ENCODE measurements around the gene SLC1A5.
A peak's percentile ranks its signal among the peaks of the same experiment; 100 is the strongest.
"Not testable (repeated sequence)": the region's sequence is repeated elsewhere in the genome, so short reads cannot be mapped to it uniquely, and the experiment has no call there.

Gene SLC1A5

DNA sequence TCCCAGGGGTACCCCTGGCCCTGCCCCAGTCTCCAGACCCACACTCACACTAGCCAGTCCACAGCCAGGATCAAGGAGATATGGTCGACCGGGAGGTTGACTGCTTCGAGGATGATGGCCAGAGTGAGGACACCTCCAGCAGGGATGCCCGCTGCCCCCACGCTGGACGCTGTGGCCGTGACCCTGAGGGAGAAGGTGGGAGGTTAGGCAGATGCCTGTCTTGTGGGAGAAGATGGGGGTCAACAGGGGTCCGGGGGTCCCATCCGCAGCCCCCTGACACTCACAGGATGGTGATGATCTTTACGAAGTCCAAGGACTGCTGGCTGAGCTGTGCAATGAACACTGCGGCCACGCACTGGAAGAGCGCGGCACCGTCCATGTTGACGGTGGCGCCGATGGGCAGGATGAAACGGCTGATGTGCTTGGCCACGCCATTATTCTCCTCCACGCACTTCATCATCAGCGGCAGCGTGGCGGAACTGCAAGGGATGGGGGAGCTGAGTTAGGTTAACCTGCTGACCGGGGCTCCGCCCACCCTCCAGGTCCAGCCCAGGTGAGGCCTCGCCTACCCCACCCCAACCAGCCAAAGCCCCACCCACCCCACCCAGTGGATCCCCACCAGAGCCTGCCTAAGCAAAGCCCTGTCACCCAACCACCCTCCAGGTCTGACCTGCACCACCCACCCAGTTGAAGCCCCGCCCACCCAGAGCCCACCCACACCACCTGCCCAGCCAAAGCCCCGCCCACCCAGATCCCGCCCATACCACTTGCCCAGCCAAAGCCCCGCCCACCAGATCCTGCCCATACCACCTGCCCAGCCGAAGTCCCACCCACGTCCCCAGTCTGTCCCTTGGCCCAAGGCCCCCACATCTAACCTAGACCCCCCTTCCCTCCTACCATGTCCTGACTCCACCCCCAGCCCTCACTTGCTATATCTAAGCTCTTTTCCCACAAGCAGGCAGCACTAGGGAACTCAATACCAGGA lies 11.2 kb downstream of the SLC1A5 start:
- Histone ChIP-seq H3K27ac (peak overlapping the region in 1 of 21 experiments; percentile 11), H3K4me3 (no peak overlapping the region)

- Histone ChIP-seq H3K27ac (no peak overlapping the region), H3K4me3 (no peak overlapping the region)
Observed at GRCh38 chr19:46775642-46776258, 12.6 kb downstream of the SLC1A5 start.

GRCh38 chr19:46773018-46773399 lies 15.4 kb downstream of the SLC1A5 start:
- H3K27ac ChIP-seq, result no peak overlapping the region

GRCh38 chr19:46772170-46773017 lies 16.0 kb downstream of the SLC1A5 start:
- no peak overlapping the region for H3K27ac ChIP-seq
- H3K4me3 ChIP-seq, result no peak overlapping the region

More at GRCh38 chr19:46773018-46773399, 15.4 kb downstream of the SLC1A5 start:
- no peak overlapping the region for H3K4me3 ChIP-seq

GRCh38 chr19:46768746-46769145 lies 19.6 kb downstream of the SLC1A5 start:
- not testable (repeated sequence) for H3K27ac ChIP-seq

DNA sequence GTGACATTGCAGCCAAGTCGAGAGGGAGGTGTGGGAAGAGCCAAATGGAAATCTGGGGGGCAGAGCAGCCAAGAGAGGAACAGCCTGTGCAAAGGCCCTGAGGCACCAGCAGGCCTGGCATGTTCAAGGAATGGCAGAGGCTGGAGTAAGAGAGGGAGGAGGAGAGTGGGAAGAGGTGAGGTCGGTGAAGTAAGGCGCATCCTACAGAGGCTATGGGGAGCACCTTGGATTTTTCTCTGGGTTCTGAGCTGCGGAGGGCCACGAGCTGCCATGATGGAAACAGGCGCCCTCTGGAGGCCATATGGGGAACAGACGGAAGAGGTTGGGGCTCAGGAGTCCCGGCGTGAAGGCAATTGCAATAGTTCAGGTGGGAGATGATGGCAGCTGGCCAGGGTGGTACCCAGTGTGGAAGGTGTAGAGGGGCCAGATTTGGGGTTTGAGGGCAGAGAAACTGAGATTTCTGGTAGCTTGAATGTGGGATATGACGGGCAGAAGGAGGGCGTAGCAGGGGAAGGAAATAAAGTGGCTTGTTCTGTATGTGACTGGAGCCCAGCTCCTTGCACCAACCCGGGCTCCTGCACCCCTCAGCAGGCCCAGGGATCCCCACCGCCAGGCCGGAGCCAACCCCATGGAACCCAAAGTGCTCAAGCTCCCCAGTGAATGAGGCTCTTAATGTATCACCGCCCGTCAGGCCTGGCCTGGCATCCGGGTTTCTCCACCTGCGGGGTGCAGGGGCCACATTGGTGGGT lies 21.7 kb downstream of the SLC1A5 start:
- no peak overlapping the region for H3K27ac ChIP-seq
- no peak overlapping the region for H3K4me3 ChIP-seq

More at GRCh38 chr19:46768746-46769145, 19.6 kb downstream of the SLC1A5 start:
- H3K4me3 ChIP-seq, result not testable (repeated sequence)

DNA sequence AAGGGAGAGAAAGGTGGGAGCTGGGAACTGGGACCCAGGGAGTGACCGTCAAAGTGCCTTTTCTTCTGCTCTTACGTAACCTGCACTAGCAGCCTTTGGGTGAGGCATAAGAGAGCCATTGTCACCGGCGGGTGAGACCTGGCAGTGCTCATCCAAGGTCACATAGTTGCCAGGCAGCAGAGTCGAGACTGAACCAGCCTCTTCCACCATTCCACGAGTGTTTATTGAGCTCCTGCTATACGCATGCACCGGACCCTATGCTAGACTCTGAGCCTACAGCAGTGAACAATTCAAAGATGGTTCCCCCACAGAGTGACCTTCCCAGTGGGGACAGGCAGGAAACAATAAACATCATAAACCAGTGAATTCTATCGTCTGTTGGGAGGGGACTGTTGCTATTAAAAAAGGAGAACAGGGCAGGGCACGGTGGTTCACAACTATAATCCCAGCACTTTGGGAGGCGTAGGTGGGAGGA lies 23.5 kb downstream of the SLC1A5 start:
- Histone ChIP-seq H3K27ac (peak overlapping the region in 12 of 21 experiments; percentile 23 to 77 (median 50)), H3K4me3 (no peak overlapping the region)

DNA sequence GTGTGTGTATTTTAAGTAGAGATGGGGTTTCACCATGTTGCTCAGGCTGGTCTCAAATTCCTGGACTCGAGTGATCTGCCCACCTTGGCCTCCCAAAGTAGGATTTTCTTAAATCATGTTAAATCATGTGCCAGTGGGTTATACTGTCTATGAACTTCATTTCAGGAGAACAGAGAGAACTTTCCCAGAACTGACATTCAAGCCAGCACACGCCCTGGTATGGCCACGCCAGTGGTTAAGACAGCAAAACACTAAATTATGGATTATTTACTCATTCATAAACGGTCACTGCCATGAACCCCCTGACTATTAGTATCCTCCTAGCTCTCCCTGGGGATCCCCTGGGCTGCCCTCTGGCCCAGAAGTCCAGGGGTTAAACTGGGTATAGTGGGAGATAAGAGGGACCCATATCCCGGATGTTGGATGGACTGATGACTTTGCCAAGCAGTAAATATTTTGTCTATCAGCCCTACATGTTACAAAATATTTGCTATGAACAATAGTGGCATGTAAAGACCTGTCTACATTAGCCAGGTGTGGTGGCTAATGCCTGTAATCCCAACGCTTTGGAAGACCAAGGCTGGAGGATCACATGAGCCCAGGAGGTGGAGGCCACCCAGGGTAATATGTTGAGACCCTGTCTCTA lies 26.0 kb downstream of the SLC1A5 start:
- H3K4me3 ChIP-seq, result no peak overlapping the region
- H3K27ac ChIP-seq, result peak overlapping the region in 15 of 21 experiments; percentile 4 to 78 (median 54)

- Histone ChIP-seq H3K27ac (peak overlapping the region in 14 of 21 experiments; percentile 2 to 78 (median 54)), H3K4me3 (no peak overlapping the region)
Observed at GRCh38 chr19:46761418-46761831, 27.0 kb downstream of the SLC1A5 start.

DNA sequence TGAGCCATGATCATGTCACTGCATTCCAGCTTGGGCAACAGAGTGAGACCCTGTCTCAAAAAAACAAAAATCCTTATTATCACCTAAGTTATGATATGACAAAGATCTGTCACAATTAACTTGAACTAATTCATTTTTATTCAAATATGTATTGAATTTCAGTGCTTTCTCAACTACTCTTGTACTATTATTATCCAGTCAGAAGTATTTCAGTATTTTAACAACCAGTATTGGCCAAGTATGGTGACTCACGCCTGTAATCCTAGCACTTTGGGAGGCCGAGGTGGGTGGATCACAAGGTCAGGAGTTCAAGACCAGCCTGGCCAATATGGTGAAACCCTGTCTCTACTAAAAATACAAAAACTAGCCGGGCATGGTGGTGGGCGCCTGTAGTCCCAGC lies 27.5 kb downstream of the SLC1A5 start:
- H3K27ac ChIP-seq, result peak overlapping the region in 13 of 21 experiments; percentile 2 to 78 (median 54)
- H3K4me3 ChIP-seq, result not testable (repeated sequence)

GRCh38 chr19:46760363-46760762 lies 28.0 kb downstream of the SLC1A5 start:
- Histone ChIP-seq H3K4me3 (no peak overlapping the region), H3K27ac (peak overlapping the region in 13 of 21 experiments; percentile 18 to 78 (median 54))

- Histone ChIP-seq H3K4me3 (no peak overlapping the region), H3K27ac (peak overlapping the region in 14 of 21 experiments; percentile 14 to 78 (median 42))
Observed at GRCh38 chr19:46759817-46760333, 28.5 kb downstream of the SLC1A5 start.

- Histone ChIP-seq H3K4me3 (no peak overlapping the region), H3K27ac (peak overlapping the region in 10 of 21 experiments; percentile 16 to 78 (median 42))
Observed at GRCh38 chr19:46759206-46759605, 29.2 kb downstream of the SLC1A5 start.

DNA sequence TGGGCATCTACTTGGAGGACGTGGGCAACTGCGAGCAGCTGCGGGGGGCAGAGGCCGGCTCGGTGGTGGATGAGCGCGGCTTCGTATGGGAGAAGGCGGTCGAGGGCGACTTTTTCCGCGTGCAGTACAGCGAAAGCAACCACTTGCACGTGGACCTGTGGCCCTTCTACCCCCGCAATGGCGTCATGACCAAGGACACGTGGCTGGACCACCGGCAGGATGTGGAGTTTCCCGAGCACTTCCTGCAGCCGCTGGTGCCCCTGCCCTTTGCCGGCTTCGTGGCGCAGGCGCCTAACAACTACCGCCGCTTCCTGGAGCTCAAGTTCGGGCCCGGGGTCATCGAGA lies 31.9 kb downstream of the SLC1A5 start:
- Histone ChIP-seq H3K27ac (no peak overlapping the region), H3K4me3 (no peak overlapping the region)

GRCh38 chr19:46755853-46756543 lies 32.4 kb downstream of the SLC1A5 start:
- Histone ChIP-seq H3K27ac (peak overlapping the region in 1 of 21 experiments; percentile 3), H3K4me3 (no peak overlapping the region)

DNA sequence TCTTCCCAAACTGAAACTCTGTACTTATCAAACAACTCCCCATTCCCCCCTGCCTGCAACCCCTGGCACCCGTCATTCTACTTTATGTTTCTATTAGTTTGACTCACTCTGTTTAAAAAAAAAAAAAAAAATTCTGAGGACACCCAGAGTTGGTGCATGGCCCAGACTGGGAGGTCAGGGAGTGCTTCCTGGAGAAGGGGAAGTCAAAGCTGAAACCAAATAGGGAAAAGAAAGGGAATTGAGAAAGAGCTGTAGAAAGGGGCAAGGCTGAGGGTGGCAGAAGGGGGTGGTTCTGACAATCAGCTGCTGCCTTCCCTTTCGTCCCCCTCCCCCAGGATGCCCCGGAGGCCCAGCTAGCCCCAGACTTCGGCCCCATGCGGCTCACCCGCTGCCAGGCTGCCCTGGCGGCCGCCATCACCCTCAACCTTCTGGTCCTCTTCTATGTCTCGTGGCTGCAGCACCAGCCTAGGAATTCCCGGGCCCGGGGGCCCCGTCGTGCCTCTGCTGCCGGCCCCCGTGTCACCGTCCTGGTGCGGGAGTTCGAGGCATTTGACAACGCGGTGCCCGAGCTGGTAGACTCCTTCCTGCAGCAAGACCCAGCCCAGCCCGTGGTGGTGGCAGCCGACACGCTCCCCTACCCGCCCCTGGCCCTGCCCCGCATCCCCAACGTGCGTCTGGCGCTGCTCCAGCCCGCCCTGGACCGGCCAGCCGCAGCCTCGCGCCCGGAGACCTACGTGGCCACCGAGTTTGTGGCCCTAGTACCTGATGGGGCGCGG lies 33.1 kb downstream of the SLC1A5 start:
- Histone ChIP-seq H3K27ac (peak overlapping the region in 3 of 21 experiments; percentile 3 to 30 (median 21)), H3K4me3 (no peak overlapping the region)

Measured in skin epidermis (tissue), 12 donors.